Diencephalon (tissue), 1 donor: ENCODE measurements around the gene C3orf18. TPM values are rescaled to one million over a fixed set of nuclear protein-coding genes. Genes with fewer than 3 reads are reported as not detected.

ENCODE experiments used
- total RNA-seq: library from RNA; depleted of rRNA; stranded (reverse); fragments of >200 nt; gene quantifications from one replicate; pipeline ENCODE4 v1.2.3, GENCODE V29; 2014

C3orf18 gene
- 28.1 TPM for total RNA-seq

GRCh38 chr3:50567386-50568167 is at the start of gene C3orf18:
Gene C3orf18 (minus strand): TSS chr3:50567747. CDS start chr3:50565699, 2,048 bp downstream.

GRCh38 chr3:50611464-50612233 is 44.1 kb upstream of the C3orf18 start, which contains the start of gene CISH:
Gene CISH (minus strand): TSS chr3:50611774. CDS start chr3:50611650, 124 bp downstream.

GRCh38 chr3:50568947-50569749 is 1.6 kb upstream of the C3orf18 start, which contains the start of gene HEMK1:
Gene HEMK1 (plus strand): TSS chr3:50569522. CDS start chr3:50571105, 1,583 bp downstream.

Other genes starting within 250 kb of the C3orf18 start
- 30.0 TPM for gene HYAL2, start 245.0 kb downstream of the C3orf18 start, total RNA-seq
- gene TUSC2, start 239.5 kb downstream of the C3orf18 start, total RNA-seq = 23.8 TPM
- 12.2 TPM for gene RASSF1, start 226.9 kb downstream of the C3orf18 start, total RNA-seq
- gene ZMYND10, start 222.0 kb downstream of the C3orf18 start, total RNA-seq = 23.8 TPM
- 30.4 TPM for gene NPRL2, start 217.0 kb downstream of the C3orf18 start, total RNA-seq
- 15.2 TPM for gene CYB561D2, start 216.9 kb downstream of the C3orf18 start, total RNA-seq
- gene TMEM115, start 208.2 kb downstream of the C3orf18 start, total RNA-seq = 21.0 TPM
- 25.4 TPM for gene CACNA2D2, start 64.1 kb downstream of the C3orf18 start, total RNA-seq
- gene HEMK1, start 1.8 kb upstream of the C3orf18 start, total RNA-seq = 5.5 TPM
- 0.46 TPM for gene CISH, start 44.0 kb upstream of the C3orf18 start, total RNA-seq
- gene MAPKAPK3, start 49.4 kb upstream of the C3orf18 start, total RNA-seq = 8.3 TPM
- gene DOCK3, start 107.2 kb upstream of the C3orf18 start, total RNA-seq = 45.0 TPM